ENCODE data around the gene BTAF1. TPM values are rescaled to one million over a fixed set of nuclear protein-coding genes. Genes with fewer than 3 reads are reported as not detected.

Gene BTAF1
- total RNA-seq, 1 experiment from 2014 or later, result 42.5 TPM

DNA sequence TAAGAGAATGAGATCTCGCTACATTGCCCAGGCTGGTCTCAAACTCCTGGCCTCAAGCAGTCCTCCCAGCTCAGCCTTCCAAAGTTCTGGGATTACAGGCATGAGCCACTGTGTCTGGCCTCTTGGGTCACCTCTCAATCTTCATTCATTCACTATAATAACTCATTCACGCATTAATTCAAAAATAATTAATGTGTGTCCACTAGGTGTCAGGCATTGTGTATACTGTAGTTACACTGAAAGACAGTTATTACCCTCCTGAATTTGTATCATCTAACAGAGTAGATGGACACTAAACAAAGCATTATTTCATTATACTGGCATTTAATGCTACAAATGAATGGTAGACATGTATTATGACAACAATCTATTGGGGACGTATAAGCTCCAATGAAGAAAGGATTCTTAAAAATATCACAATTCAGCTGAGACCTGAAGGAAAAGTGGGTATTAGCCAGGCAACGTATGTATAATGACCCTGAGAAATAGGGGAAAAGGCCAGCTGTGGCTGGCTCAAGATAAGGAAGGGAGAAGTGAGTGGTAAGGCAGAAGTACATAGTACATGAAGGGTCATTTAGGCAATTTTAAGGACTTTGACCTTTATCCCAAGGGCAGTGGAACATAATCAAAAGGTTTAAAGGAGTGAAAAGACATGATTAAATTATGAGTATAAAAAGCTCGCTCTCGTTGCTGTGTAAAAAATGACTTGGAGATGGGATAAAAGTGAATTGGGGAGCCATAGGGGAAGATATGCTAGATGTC lies 150.7 kb downstream of the BTAF1 start:
- no peak overlapping the region for H3K4me3 ChIP-seq (replicated peaks in 1 of 2; ENCODE audit: low read depth in 1 of 2, low read length in 2 of 2)
- RAD21 ChIA-PET (ENCODE audit: low non-redundant PET in 1 of 2, low total read pairs in 2 of 2, uncharacterized antibody in 2 of 2, unreplicated experiment in 2 of 2), result no interaction called here
- POLR2A ChIA-PET, result no interaction called here
- H3K9me2 ChIP-seq (ENCODE audit: insufficient read depth), result no peaks in the 10 kb centered on the region
- TF ChIP-seq, protein P1, sequence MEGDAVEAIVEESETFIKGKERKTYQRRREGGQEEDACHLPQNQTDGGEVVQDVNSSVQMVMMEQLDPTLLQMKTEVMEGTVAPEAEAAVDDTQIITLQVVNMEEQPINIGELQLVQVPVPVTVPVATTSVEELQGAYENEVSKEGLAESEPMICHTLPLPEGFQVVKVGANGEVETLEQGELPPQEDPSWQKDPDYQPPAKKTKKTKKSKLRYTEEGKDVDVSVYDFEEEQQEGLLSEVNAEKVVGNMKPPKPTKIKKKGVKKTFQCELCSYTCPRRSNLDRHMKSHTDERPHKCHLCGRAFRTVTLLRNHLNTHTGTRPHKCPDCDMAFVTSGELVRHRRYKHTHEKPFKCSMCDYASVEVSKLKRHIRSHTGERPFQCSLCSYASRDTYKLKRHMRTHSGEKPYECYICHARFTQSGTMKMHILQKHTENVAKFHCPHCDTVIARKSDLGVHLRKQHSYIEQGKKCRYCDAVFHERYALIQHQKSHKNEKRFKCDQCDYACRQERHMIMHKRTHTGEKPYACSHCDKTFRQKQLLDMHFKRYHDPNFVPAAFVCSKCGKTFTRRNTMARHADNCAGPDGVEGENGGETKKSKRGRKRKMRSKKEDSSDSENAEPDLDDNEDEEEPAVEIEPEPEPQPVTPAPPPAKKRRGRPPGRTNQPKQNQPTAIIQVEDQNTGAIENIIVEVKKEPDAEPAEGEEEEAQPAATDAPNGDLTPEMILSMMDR (IDR thresholded peaks at IDR 0.05 in 2 of 3, conservative IDR thresholded peaks at IDR 0.05 in 1 of 3; ENCODE audit: borderline replicate concordance in 1 of 3, insufficient read depth in 1 of 3, low read depth in 2 of 3, low read length in 2 of 3), result peak; percentile 28 to 59 (median 29); a peak in 4 of 6 replicates
- TF ChIP-seq EGR1 (IDR thresholded peaks at IDR 0.05; ENCODE audit: low read depth) (no peak), TCF7L2 (IDR thresholded peaks at IDR 0.05; ENCODE audit: borderline replicate concordance, extremely low read depth, insufficient read depth, insufficient read length) (no peak), CEBPB (IDR thresholded peaks at IDR 0.05; ENCODE audit: low read depth) (no peak), RAD21 (IDR thresholded peaks at IDR 0.05; ENCODE audit: low read depth) (peak; percentile 62)
- CTCF ChIA-PET, result interaction anchor here (1.3 to 1.6 kb wide), 3 partner anchors 14 to 360 kb away, joined by 3 to 6 read pairs (median 4); no protein-coding TSS in a partner anchor
- DNase-seq (ENCODE audit: low read depth, low spot score) (peak; percentile 27), ATAC-seq (peak; percentile 85)
- no peaks in the 10 kb centered on the region for H3K9me3 ChIP-seq (ENCODE audit: control insufficient read depth in 1 of 2, insufficient read depth in 1 of 2, low read depth in 1 of 2, low read length in 2 of 2)
- no peaks in the 10 kb centered on the region for H3K79me2 ChIP-seq (ENCODE audit: insufficient read depth, low read length)
- H3K4me1 ChIP-seq (ENCODE audit: control insufficient read depth in 1 of 2, insufficient read depth in 2 of 2, low read length in 2 of 2), result peaks cover 0 to 8% of the 10 kb centered on the region in 2 experiments; a peak in 1 of 4 replicates
- BruUV-seq (replicated peaks), result no TSS peak
- H3K4me2 ChIP-seq (ENCODE audit: low read length), result no peak overlapping the region
- no peaks in the 10 kb centered on the region for H3K36me3 ChIP-seq (ENCODE audit: control insufficient read depth in 1 of 2, insufficient read depth in 2 of 2, low read length in 2 of 2)
- intact Hi-C loops (cut with micrococcal nuclease), result loop anchor here (2.0 kb wide), 1 partner anchor 360 kb away; no protein-coding TSS in a partner anchor
- H3K27me3 ChIP-seq (ENCODE audit: insufficient read depth, low read length), result no peaks in the 10 kb centered on the region
- H2AFZ ChIP-seq (ENCODE audit: low read depth, low read length, poor library complexity, severe bottlenecking), result no peak overlapping the region
- H3K9ac ChIP-seq (ENCODE audit: low read length), result no peak overlapping the region
- no peaks in the 10 kb centered on the region for H4K20me1 ChIP-seq (ENCODE audit: insufficient read depth)
- no peak overlapping the region for H3K27ac ChIP-seq (ENCODE audit: low read depth, low read length)

DNA sequence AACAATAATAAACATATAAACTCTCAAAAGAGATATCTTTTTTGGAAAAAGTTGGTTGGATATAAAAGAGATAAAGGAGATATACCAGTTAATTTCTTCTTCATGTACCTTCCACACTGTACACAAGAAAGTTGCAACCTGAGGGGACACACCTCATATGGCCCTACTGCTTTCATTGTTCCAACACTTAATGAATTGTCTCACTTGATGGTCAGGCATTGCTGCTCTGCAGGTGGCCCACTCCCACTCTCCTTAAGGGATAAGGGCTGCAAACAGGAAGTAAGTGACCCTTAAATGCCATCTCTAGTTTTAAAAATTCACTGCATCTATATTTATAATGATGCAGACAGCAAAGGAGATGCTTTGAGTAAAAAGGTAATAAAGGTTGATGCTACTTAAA lies 152.3 kb downstream of the BTAF1 start:
- no peak for DNase-seq (ENCODE audit: low read depth, low spot score)
- RAD21 ChIA-PET (ENCODE audit: low non-redundant PET in 1 of 2, low total read pairs in 2 of 2, uncharacterized antibody in 2 of 2, unreplicated experiment in 2 of 2), result no interaction called here
- CTCF ChIA-PET, result interaction anchor here (1.6 kb wide), 1 partner anchor 317 kb away, joined by 3 read pairs; no protein-coding TSS in a partner anchor
- TF ChIP-seq, protein P2, sequence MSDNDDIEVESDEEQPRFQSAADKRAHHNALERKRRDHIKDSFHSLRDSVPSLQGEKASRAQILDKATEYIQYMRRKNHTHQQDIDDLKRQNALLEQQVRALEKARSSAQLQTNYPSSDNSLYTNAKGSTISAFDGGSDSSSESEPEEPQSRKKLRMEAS (IDR thresholded peaks at IDR 0.05), result no peak
- TF ChIP-seq SRF (IDR thresholded peaks at IDR 0.05; ENCODE audit: low read depth) (no peak), ELF1 (IDR thresholded peaks at IDR 0.05; ENCODE audit: borderline replicate concordance, low read depth) (no peak), YY1 (IDR thresholded peaks at IDR 0.05; ENCODE audit: extremely low read depth, insufficient replicate concordance, low read depth, low read length) (no peak), SP1 (IDR thresholded peaks at IDR 0.05; ENCODE audit: low read depth) (no peak)
- TF ChIP-seq, protein P3, sequence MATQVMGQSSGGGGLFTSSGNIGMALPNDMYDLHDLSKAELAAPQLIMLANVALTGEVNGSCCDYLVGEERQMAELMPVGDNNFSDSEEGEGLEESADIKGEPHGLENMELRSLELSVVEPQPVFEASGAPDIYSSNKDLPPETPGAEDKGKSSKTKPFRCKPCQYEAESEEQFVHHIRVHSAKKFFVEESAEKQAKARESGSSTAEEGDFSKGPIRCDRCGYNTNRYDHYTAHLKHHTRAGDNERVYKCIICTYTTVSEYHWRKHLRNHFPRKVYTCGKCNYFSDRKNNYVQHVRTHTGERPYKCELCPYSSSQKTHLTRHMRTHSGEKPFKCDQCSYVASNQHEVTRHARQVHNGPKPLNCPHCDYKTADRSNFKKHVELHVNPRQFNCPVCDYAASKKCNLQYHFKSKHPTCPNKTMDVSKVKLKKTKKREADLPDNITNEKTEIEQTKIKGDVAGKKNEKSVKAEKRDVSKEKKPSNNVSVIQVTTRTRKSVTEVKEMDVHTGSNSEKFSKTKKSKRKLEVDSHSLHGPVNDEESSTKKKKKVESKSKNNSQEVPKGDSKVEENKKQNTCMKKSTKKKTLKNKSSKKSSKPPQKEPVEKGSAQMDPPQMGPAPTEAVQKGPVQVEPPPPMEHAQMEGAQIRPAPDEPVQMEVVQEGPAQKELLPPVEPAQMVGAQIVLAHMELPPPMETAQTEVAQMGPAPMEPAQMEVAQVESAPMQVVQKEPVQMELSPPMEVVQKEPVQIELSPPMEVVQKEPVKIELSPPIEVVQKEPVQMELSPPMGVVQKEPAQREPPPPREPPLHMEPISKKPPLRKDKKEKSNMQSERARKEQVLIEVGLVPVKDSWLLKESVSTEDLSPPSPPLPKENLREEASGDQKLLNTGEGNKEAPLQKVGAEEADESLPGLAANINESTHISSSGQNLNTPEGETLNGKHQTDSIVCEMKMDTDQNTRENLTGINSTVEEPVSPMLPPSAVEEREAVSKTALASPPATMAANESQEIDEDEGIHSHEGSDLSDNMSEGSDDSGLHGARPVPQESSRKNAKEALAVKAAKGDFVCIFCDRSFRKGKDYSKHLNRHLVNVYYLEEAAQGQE (IDR thresholded peaks at IDR 0.05; ENCODE audit: low read depth), result no peak

More for the DNA sequence above, 152.3 kb downstream of the BTAF1 start:
- H3K4me1 ChIP-seq (ENCODE audit: control insufficient read depth in 1 of 2, insufficient read depth in 2 of 2, low read length in 2 of 2), result peaks cover 0 to 8% of the 10 kb centered on the region in 2 experiments; a peak in 1 of 4 replicates
- no peaks in the 10 kb centered on the region for H3K27me3 ChIP-seq (ENCODE audit: insufficient read depth, low read length)
- H3K79me2 ChIP-seq (ENCODE audit: insufficient read depth, low read length), result no peaks in the 10 kb centered on the region
- no peak overlapping the region for H3K9ac ChIP-seq (ENCODE audit: low read length)
- no peak overlapping the region for H3K27ac ChIP-seq (ENCODE audit: low read depth, low read length)
- H3K9me2 ChIP-seq (ENCODE audit: insufficient read depth), result no peaks in the 10 kb centered on the region
- H3K4me3 ChIP-seq (replicated peaks in 1 of 2; ENCODE audit: low read depth in 1 of 2, low read length in 2 of 2), result no peak overlapping the region
- intact Hi-C loops (cut with micrococcal nuclease), result loop anchor here (2.0 kb wide), 1 partner anchor 359 kb away; no protein-coding TSS in a partner anchor
- H4K20me1 ChIP-seq (ENCODE audit: insufficient read depth), result no peaks in the 10 kb centered on the region
- ATAC-seq, result no peak
- no peaks in the 10 kb centered on the region for H3K9me3 ChIP-seq (ENCODE audit: control insufficient read depth in 1 of 2, insufficient read depth in 1 of 2, low read depth in 1 of 2, low read length in 2 of 2)
- H3K36me3 ChIP-seq (ENCODE audit: control insufficient read depth in 1 of 2, insufficient read depth in 2 of 2, low read length in 2 of 2), result no peaks in the 10 kb centered on the region
- H2AFZ ChIP-seq (ENCODE audit: low read depth, low read length, poor library complexity, severe bottlenecking), result no peak overlapping the region
- no peak overlapping the region for H3K4me2 ChIP-seq (ENCODE audit: low read length)
- BruUV-seq (replicated peaks), result no TSS peak
- POLR2A ChIA-PET, result no interaction called here
